Naive thymus-derived CD4-positive, alpha-beta T cell (primary cell): ENCODE data around the gene TMA7. TPM values are rescaled to one million over a fixed set of nuclear protein-coding genes. Genes with fewer than 3 reads are reported as not detected.

Experiments used
- ATAC-seq: fragments of 150-1000 bp; cut with Tn5 transposase; 2 replicates; pipeline ENCODE4 v1.10.0; 2021; ENCODE audit warnings: mild to moderate bottlenecking, moderate library complexity
- CTCF ChIA-PET: fragments of 350-600 bp; sonication (Branson Sonifier 250); formaldehyde crosslinking; loops from one replicate; lab custom pipeline; 2021; ENCODE audit warnings: antibody characterized with exemption; lab: Charles Lee
- POLR2A ChIA-PET: fragments of 350-600 bp; sonication (Branson Sonifier 250); formaldehyde crosslinking; loops from one replicate; lab custom pipeline; 2021; ENCODE audit warnings: antibody characterized with exemption, inconsistent platforms; lab: Charles Lee
- DNase-seq, 9 donors: peaks; one replicate each; pipeline versions ENCODE4 v3.0.0 to v3.0.0-alpha.2; 2020 to 2022; ENCODE audit warnings: mixed read lengths in 1 of 9
- H3K27ac ChIP-seq: one replicate; pipeline ENCODE4 v1.7.0; 2013; ENCODE audit warnings: mild to moderate bottlenecking, low read depth, low read length, moderate library complexity
- H3K27me3 ChIP-seq, 2 donors: one replicate each; pipeline ENCODE4 v1.7.0; 2013; ENCODE audit warnings: low read length in 2 of 2, mild to moderate bottlenecking in 2 of 2, moderate library complexity in 2 of 2; ENCODE audit not compliant: control insufficient read depth in 2 of 2, insufficient read depth in 2 of 2
- H3K36me3 ChIP-seq, 3 experiments: 1 replicate in 2 of 3; 2 replicates in 1 of 3; pipeline ENCODE4 v1.7.0; 2013; ENCODE audit warnings: low read length in 3 of 3, mild to moderate bottlenecking in 3 of 3, moderate library complexity in 1 of 3; ENCODE audit not compliant: insufficient read depth in 3 of 3, control insufficient read depth in 2 of 3
- H3K4me1 ChIP-seq, 2 donors: one replicate each; pipeline ENCODE4 v1.7.0; 2013; ENCODE audit warnings: low read length in 2 of 2, mild to moderate bottlenecking in 2 of 2, moderate library complexity in 1 of 2; ENCODE audit not compliant: control insufficient read depth in 2 of 2, insufficient read depth in 2 of 2
- H3K4me3 ChIP-seq: 2 replicates; pipeline ENCODE4 v1.7.0; 2013; ENCODE audit warnings: mild to moderate bottlenecking, low read length
- H3K9me3 ChIP-seq, 3 experiments: 1 replicate in 2 of 3; 2 replicates in 1 of 3; pipeline ENCODE4 v1.7.0; 2013; ENCODE audit warnings: low read length in 3 of 3; ENCODE audit not compliant: control insufficient read depth in 2 of 3
- H3K27ac Mint-ChIP-seq, 9 donors: one replicate each; pipeline ENCODE4 v1.8.0; 2020 to 2022; ENCODE audit warnings: mixed read lengths in 9 of 9, mild to moderate bottlenecking in 8 of 9, moderate library complexity in 5 of 9, inconsistent platforms in 2 of 9
- H3K27me3 Mint-ChIP-seq, 5 donors: one replicate each; pipeline ENCODE4 v1.8.0; 2021 to 2022; ENCODE audit warnings: mixed read lengths in 5 of 5, mild to moderate bottlenecking in 1 of 5
- H3K36me3 Mint-ChIP-seq, 5 donors: one replicate each; pipeline ENCODE4 v1.8.0; 2020 to 2022; ENCODE audit warnings: mixed read lengths in 5 of 5, mild to moderate bottlenecking in 3 of 5, inconsistent platforms in 1 of 5
- H3K4me1 Mint-ChIP-seq, 7 donors: one replicate each; pipeline ENCODE4 v1.8.0; 2020 to 2022; ENCODE audit warnings: mixed read lengths in 7 of 7, mild to moderate bottlenecking in 3 of 7, inconsistent platforms in 1 of 7
- H3K4me3 Mint-ChIP-seq, 10 donors: one replicate each; pipeline ENCODE4 v1.8.0; 2020 to 2022; ENCODE audit warnings: mild to moderate bottlenecking in 10 of 10, mixed read lengths in 10 of 10, moderate library complexity in 6 of 10, inconsistent platforms in 2 of 10
- H3K9me3 Mint-ChIP-seq, 11 donors: one replicate each; pipeline ENCODE4 v1.8.0; 2020 to 2022; ENCODE audit warnings: mixed read lengths in 11 of 11, mild to moderate bottlenecking in 4 of 11, inconsistent platforms in 1 of 11, moderate library complexity in 1 of 11
- intact Hi-C, 2 donors: fragments of 100-400 bp; cut with micrococcal nuclease; formaldehyde crosslinking; loops; one replicate each; pipeline ENCODE4 v1.15.1; 2023
- polyA plus RNA-seq, 2 donors: library from polyadenylated mRNA; unstranded; fragments of 300-500 nt; fragmentation: Illumina TruSeq; gene quantifications; one replicate each; pipeline ENCODE4 v1.2.3, GENCODE V29; 2021
- total RNA-seq, 6 experiments: library from RNA in 5 of 6; stranded (reverse) in 5 of 6; gene quantifications; 1 replicate in 5 of 6; 2 replicates in 1 of 6; pipeline ENCODE4 v1.2.3 and lab custom pipeline; 2021 to 2026

The TMA7 gene
- total and polyA plus RNA-seq, 7 experiments from 2014 or later: 193 to 752 (median 269) TPM

DNA sequence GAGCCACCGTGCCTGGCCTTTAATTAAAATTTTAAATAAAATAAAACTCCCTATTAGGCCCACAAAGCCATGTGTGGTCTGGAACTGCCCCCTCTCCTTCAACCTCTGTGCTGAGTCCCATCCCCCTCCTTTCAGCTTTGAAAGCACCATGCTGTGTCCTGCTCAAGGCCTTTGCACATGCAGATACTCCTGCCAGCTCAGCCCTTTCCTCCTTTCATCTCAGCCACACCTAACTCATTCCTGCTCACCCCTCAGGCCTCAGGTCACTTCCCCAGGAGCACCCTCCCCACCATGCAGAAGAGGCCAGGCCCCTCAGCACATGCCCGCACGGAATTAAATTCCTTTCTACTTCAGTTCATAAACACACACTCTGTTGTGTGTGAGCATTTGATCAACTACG, 34.6 kb downstream of the TMA7 start:
- H3K9me3 ChIP-seq: no peaks in the 10 kb centered on the region
- peak overlapping the region; percentile 54 to 91 (median 78) for H3K27ac Mint-ChIP-seq
- CTCF ChIA-PET: interaction anchor here (2.4 kb wide), 1 partner anchor 11 kb away, joined by 9 read pairs; no protein-coding TSS in a partner anchor
- intact Hi-C loops: loop anchor here in 1 of 2 donors (5.0 to 10.0 kb wide), 2 partner anchors 618 to 1820 kb away; partner anchors contain the start of genes HYAL3, IFRD2, NAA80 and QRICH1
- POLR2A ChIA-PET: interaction anchor here (1.1 to 3.9 kb wide), 5 partner anchors 9 to 35 kb away, joined by 3 to 28 read pairs (median 5); partner anchors contain the start of genes CCDC51, SHISA5 and TMA7
- peaks cover 0 to 2% (median 0%) of the 10 kb centered on the region in 11 donors for H3K9me3 Mint-ChIP-seq
- DNase-seq: no peak
- peak overlapping the region in 4 of 10 donors; percentile 6 to 52 (median 36) for H3K4me3 Mint-ChIP-seq
- peaks cover 34 to 77% (median 64%) of the 10 kb centered on the region in 7 donors for H3K4me1 Mint-ChIP-seq
- peaks cover 0 to 29% (median 3%) of the 10 kb centered on the region in 5 donors for H3K36me3 Mint-ChIP-seq
- H3K4me3 ChIP-seq: no peak overlapping the region
- peaks cover 0 to 8% (median 0%) of the 10 kb centered on the region in 3 experiments for H3K36me3 ChIP-seq
- H3K27me3 Mint-ChIP-seq: peaks cover 0 to 2% (median 0%) of the 10 kb centered on the region in 5 donors
- peak overlapping the region; percentile 41 for H3K27ac ChIP-seq
- H3K27me3 ChIP-seq: no peaks in the 10 kb centered on the region
- peaks cover 46 to 50% of the 10 kb centered on the region in 2 donors for H3K4me1 ChIP-seq
- ATAC-seq: no peak

DNA sequence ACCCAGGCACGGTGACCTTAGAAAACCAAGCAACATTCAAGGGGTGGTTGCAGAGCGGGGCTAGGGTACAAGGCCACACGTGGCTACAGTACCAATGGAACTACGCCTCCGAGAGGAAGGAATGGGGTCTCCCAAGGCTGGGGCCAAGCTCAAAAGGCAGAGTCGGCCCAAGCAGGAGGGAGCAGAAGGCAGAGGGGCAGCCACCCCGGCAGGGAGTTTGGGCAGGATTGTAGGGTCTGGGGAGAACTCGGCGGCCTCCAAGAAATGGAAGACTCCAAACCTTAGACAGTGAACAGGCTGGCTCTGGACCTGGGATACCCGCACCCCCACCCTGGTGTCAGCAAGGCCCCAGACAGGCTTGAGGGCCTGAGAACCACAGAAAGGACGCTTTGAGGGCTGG, 35.1 kb downstream of the TMA7 start:
- H3K4me1 Mint-ChIP-seq: peaks cover 33 to 75% (median 62%) of the 10 kb centered on the region in 7 donors
- Histone ChIP-seq H3K9me3 (no peaks in the 10 kb centered on the region), H3K4me1 (peaks cover 46 to 50% of the 10 kb centered on the region in 2 donors), H3K27me3 (no peaks in the 10 kb centered on the region), H3K36me3 (peaks cover 0 to 2% (median 0%) of the 10 kb centered on the region in 3 experiments), H3K4me3 (no peak overlapping the region), H3K27ac (peak overlapping the region; percentile 41)
- intact Hi-C loops: loop anchor here in 1 of 2 donors (10.0 kb wide), 1 partner anchor 1820 kb away; the partner anchor contains the start of genes HYAL3, IFRD2 and NAA80
- H3K36me3 Mint-ChIP-seq: peaks cover 0 to 27% (median 0%) of the 10 kb centered on the region in 5 donors
- POLR2A ChIA-PET: interaction anchor here (1.1 to 3.9 kb wide), 3 partner anchors 10 to 32 kb away, joined by 3 to 28 read pairs (median 5); partner anchors contain the start of gene SHISA5
- peak overlapping the region; percentile 34 to 91 (median 78) for H3K27ac Mint-ChIP-seq
- H3K27me3 Mint-ChIP-seq: peaks cover 0 to 2% (median 0%) of the 10 kb centered on the region in 5 donors
- ATAC-seq (no peak), DNase-seq (no peak)
- H3K9me3 Mint-ChIP-seq: peaks cover 0 to 2% (median 0%) of the 10 kb centered on the region in 11 donors
- CTCF ChIA-PET: interaction anchor here (1.6 kb wide), 1 partner anchor 18 kb away, joined by 3 read pairs; no protein-coding TSS in a partner anchor
- H3K4me3 Mint-ChIP-seq: peak overlapping the region in 2 of 10 donors; percentile 21 to 22

DNA sequence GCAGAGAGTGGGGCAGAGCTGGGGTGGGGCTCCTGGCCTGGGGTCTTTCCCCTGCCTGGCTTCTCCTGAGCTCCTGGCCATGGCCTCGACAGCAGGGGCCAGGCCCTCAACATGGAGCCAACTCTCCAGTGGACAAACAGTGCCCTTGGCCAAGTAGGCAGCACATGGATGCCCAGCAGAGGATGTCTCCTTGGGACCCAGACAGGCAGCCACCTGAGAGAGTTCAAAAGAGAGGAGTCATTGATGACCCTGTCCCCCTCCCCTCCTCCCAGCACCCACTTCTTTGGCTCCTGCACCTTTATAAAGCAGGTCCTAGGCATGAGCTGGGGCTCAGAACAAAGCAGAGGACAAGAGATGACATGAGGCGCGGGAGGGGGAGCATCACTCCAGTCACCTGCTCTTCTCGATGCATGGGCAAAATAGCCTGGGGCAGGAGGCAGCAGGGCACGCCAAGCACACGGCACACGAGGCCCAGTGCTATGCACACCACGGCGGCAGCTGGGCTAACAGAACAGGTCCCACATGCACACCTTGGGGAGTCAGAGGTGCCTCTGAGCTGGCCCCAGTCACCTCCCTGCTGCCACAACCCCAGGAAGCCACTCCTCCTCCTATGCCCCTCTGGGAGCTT, 36.5 kb downstream of the TMA7 start:
- ChIA-PET CTCF (interaction anchor here (0.7 to 1.6 kb wide), 3 partner anchors 19 to 40 kb away, joined by 3 to 5 read pairs (median 4); no protein-coding TSS in a partner anchor), POLR2A (interaction anchor here (1.1 to 2.4 kb wide), 3 partner anchors 10 to 30 kb away, joined by 4 to 14 read pairs (median 6); partner anchors contain the start of gene ATRIP)
- DNase-seq (no peak), ATAC-seq (no peak)
- H3K9me3 Mint-ChIP-seq: peaks cover 0 to 2% (median 0%) of the 10 kb centered on the region in 11 donors
- H3K4me1 Mint-ChIP-seq: peaks cover 33 to 68% (median 59%) of the 10 kb centered on the region in 7 donors
- Histone ChIP-seq H3K27me3 (no peaks in the 10 kb centered on the region), H3K36me3 (no peaks in the 10 kb centered on the region), H3K27ac (peak overlapping the region; percentile 26), H3K9me3 (no peaks in the 10 kb centered on the region), H3K4me3 (no peak overlapping the region), H3K4me1 (peaks cover 39 to 41% of the 10 kb centered on the region in 2 donors)
- H3K27ac Mint-ChIP-seq: peak overlapping the region in 8 of 9 donors; percentile 31 to 99 (median 88)
- H3K36me3 Mint-ChIP-seq: peaks cover 0 to 28% (median 0%) of the 10 kb centered on the region in 5 donors
- intact Hi-C loops: loop anchor here in 1 of 2 donors (10.0 kb wide), 1 partner anchor 1818 kb away; the partner anchor contains the start of genes HYAL3, IFRD2 and NAA80
- peaks cover 0 to 2% (median 0%) of the 10 kb centered on the region in 5 donors for H3K27me3 Mint-ChIP-seq
- H3K4me3 Mint-ChIP-seq: peak overlapping the region in 1 of 10 donors; percentile 21

DNA sequence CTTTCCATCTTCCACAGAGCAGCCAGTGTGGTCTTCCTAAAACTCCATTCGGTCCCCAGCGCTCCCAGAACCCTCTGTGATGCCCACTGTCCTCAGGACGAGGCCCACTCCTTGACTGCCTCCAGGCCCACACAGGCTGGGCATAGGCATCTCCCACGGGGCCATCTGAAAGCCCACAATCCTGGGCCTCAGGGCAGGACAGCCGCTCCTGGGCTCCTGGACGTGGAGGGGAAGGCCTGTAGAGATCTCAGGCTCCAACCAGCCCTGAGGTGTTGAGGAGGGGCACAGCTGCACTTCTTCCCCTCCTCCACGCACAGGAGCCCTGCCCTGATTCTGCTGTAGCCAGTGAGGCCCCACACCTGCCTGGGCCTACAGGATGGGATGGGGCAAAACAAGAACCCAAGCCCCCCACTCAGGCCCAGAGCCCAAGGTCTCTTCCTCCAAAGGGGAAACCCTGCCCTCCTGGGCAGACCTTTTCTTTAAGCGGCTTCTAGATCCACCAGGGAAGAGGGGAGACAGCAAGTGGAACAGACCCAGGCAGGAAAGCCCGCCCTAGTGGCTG, 38.0 kb downstream of the TMA7 start:
- no peaks in the 10 kb centered on the region for H3K9me3 ChIP-seq
- H3K4me3 Mint-ChIP-seq: peak overlapping the region in 6 of 10 donors; percentile 68 to 100 (median 82)
- intact Hi-C loops: loop anchor here in 1 of 2 donors (10.0 kb wide), 1 partner anchor 1817 kb away; the partner anchor contains the start of genes HYAL3, IFRD2 and NAA80
- POLR2A ChIA-PET: interaction anchor here (0.9 to 2.4 kb wide), 5 partner anchors 8 to 38 kb away, joined by 3 to 14 read pairs (median 5); partner anchors contain the start of genes ATRIP, CCDC51 and TMA7
- no peaks in the 10 kb centered on the region for H3K9me3 Mint-ChIP-seq
- H3K36me3 ChIP-seq: no peaks in the 10 kb centered on the region
- H3K27me3 ChIP-seq: no peaks in the 10 kb centered on the region
- peak overlapping the region; percentile 57 for H3K27ac ChIP-seq
- peaks cover 34 to 63% (median 54%) of the 10 kb centered on the region in 7 donors for H3K4me1 Mint-ChIP-seq
- H3K36me3 Mint-ChIP-seq: peaks cover 0 to 24% (median 0%) of the 10 kb centered on the region in 5 donors
- peaks cover 34 to 41% of the 10 kb centered on the region in 2 donors for H3K4me1 ChIP-seq
- H3K27ac Mint-ChIP-seq: peak overlapping the region; percentile 45 to 99 (median 98)
- H3K4me3 ChIP-seq: peak overlapping the region; percentile 50
- CTCF ChIA-PET: interaction anchor here (1.0 to 1.7 kb wide), 5 partner anchors 8 to 73 kb away, joined by 3 to 5 read pairs (median 4); no protein-coding TSS in a partner anchor
- no peak for DNase-seq
- ATAC-seq: no peak
- peaks cover 0 to under 1% (median 0%) of the 10 kb centered on the region in 5 donors for H3K27me3 Mint-ChIP-seq

DNA sequence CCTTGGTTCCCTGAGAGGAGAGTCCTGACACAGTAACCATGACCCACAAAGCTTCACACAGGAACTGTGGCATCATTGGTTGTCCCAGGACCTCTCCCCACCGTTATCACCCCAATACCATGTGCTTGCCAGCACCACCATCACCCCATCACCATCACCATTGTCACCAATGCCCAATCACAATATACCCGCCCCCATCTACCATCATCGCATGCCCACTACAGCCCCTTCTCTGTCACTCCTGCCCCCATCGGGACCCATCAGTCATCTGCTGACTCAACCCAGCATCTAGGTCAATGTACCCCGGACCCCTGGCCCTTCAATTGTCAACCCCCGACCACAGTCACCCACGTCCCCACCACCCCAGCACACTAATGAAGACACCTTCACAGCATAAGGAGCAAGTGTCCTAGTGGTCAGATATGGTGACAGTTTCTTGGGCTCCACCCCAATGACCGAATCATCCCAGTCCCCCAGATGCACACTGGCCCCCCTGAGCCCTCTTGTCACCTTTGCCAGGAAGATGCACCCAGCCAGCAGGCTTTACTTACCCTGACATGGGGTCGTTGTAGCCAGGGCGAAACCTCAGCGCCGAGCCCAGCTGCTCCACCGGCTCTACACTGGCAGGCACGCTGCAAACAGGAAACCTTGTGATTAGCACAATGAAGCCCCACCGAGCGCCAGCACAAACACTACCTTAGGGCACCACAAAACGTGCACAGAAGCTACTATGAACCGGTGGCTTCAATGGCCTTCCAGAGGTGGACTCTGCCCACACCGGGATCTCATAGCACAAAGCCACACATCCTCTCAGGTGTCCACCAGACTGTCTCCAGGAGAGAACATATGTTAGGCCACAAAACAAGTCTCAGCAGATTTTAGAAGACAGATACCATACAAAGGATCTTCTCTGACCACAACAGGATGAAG, 38.8 kb downstream of the TMA7 start:
- ATAC-seq (peak; percentile 88), DNase-seq (peak; percentile 34 to 88 (median 84))
- ChIA-PET POLR2A (interaction anchor here (0.6 to 3.0 kb wide), 9 partner anchors 8 to 211 kb away, joined by 3 to 29 read pairs (median 5); partner anchors contain the start of genes CCDC51 and TMA7), CTCF (interaction anchor here (0.7 to 1.7 kb wide), 7 partner anchors 9 to 78 kb away, joined by 3 to 4 read pairs (median 3); no protein-coding TSS in a partner anchor)
- H3K4me3 Mint-ChIP-seq: peak overlapping the region; percentile 72 to 100 (median 84)
- no peaks in the 10 kb centered on the region for H3K27me3 ChIP-seq
- H3K4me3 ChIP-seq: peak overlapping the region; percentile 50
- H3K9me3 Mint-ChIP-seq: no peaks in the 10 kb centered on the region
- H3K36me3 Mint-ChIP-seq: peaks cover 0 to 24% (median 0%) of the 10 kb centered on the region in 5 donors
- peak overlapping the region; percentile 53 for H3K27ac ChIP-seq
- peak overlapping the region; percentile 86 to 99 (median 98) for H3K27ac Mint-ChIP-seq
- H3K9me3 ChIP-seq: no peaks in the 10 kb centered on the region
- H3K36me3 ChIP-seq: no peaks in the 10 kb centered on the region
- no peaks in the 10 kb centered on the region for H3K27me3 Mint-ChIP-seq
- intact Hi-C loops: loop anchor here (1.0 to 10.0 kb wide), 4 partner anchors 13 to 1816 kb away; partner anchors contain the start of genes CCDC51 (in 1 of the 2), HYAL3 (in 1 of the 2), IFRD2 (in 1 of the 2) and NAA80 (in 1 of the 2)
- H3K4me1 ChIP-seq: peaks cover 25 to 33% of the 10 kb centered on the region in 2 donors
- peaks cover 27 to 55% (median 46%) of the 10 kb centered on the region in 7 donors for H3K4me1 Mint-ChIP-seq
